Stimulated activated CD4-positive, alpha-beta T cell treated with anti-CD3 and anti-CD28 coated beads, Interleukin-2, amount 100 ng/mL, for 4 hours (primary cell): ENCODE results near the gene NHERF1.

Experiments used
- DNase-seq: peaks from one replicate; pipeline ENCODE4 v3.0.0-alpha.2; 2020; ENCODE audit warnings: low read depth

The NHERF1 gene

DNA sequence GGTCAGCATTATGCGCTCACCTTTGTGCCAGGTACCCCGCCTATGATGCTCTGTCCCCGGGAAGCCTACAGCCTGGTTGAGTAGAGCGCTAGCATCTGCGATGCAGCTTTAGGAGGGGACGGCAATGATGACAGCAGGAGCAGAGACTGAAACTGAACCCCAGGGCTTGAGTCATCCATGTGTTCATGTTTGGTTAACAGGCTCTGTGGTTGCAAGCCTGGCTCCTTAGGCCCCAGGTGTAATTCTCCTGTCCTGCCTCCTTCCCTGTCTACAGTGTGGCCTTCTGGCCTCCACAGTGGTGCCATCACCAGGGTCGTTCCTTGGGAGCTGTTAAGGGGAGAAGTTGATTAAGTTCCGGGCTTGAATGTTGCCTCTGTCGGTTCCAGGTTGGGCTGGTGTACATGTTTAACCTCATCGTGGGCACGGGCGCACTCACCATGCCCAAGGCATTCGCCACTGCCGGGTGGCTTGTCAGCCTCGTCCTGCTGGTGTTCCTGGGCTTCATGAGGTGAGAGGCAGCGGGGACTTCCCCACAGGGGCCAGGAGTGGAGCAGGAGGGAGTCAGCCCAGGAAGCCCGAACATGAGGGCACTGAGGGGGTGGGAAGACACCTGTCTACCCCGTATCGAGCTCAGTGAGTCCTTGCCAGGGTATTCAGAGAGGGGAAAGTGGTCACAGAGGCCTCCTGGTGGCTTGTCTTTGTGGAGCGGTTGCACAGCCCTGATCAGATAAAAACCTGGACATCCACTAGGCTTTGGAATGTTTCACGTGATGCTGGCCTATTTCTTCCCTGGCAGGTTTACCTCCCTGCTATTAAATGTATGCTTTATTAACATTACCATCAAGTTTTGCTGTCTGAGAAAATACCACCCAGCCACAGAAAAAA lies 36.9 kb downstream of the NHERF1 start:
- no peak for DNase-seq

GRCh38 chr17:74785981-74786360 lies 37.5 kb downstream of the NHERF1 start:
- no peak for DNase-seq

GRCh38 chr17:74786431-74787055 lies 38.1 kb downstream of the NHERF1 start:
- no peak for DNase-seq

DNA sequence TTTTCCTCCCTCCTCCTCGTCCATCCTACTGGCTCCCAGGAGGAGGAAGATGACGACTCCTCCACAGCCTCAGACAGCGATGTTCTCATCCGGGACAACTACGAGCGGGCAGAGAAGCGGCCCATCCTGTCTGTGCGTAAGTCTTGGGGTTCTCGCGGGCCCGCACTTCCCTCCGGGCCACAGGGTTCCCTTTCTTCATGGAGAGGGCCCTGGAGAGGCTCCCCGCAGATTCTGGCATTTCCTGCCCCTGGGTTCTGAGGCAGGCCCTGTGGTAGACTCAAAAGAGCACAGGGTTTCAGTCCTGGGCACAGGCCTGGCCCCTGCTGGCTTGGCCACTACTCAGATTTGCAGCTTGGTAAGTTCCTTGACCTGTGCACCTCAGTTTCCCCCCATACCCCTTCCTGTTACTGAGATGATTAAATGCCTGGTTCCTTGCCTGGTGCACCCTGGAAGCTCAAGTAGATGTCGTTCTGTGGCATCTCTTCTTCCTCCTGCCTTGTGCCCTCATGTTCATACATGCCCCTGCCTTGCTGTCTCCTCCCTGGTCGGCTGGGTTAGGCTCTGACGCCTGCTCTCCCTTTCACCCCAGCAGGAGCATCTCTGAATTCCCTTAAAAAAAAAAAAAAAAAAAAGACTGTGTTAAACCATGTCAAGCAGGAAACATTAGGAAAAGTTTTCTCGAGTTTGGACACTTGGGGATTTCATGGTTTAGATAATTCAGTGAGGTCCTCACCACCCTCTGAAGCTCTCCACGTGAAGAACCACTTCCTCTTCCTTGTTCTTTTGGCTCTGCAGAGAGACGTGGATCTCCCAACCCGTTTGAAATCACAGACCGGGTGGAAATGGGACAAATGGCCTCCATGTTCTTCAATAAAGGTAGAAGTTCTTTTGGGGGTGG lies 42.0 kb downstream of the NHERF1 start:
- no peak for DNase-seq

DNA sequence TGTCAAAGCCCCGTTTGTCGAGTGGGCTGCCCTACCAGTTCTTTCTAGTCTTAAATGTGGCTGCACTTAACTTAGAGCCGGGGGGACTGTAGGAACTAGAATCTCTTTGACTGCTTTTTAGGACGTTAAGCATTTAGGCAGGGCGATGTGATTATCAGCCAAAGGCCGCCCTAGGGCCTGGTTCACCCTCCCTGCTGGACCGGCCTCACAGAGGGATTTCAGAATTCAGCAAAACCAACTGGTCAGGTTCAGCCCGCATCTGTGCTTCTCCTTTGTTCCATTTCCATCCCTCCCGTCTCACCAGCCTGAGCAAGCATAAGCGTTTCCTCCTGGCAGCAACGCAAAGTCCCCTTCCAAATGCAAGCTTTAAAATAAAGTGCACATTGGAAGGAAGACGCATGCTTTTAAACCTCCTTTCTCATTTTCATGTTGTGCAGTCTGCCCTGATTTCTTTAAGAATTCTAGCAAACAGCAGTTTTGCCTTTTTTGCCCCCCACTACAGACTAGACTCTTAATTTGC lies 44.2 kb downstream of the NHERF1 start:
- DNase-seq, result no peak

GRCh38 chr17:74795327-74796020 lies 47.0 kb downstream of the NHERF1 start:
- DNase-seq, result no peak

- no peak for DNase-seq
Measured at GRCh38 chr17:74796211-74796610, 47.8 kb downstream of the NHERF1 start.

DNA sequence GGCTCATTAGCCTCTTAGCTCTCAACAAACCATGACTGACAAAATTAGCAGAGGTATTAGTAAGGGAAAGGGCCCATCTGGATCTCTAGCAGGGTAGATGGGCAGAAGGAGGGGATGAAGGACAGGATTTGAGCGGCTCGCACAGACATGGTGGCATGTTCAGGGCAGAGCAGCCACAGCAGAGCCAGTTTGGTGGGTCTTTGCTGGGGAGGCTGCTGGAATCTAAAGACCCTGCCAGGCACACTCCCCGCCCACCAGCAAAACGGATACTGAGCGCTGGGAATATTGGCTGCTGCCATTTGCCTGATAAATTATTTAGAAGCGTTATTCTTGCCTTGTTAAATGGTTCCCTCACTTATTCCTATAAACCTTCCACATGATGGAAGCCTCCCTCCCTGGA lies 48.4 kb downstream of the NHERF1 start:
- no peak for DNase-seq

- no peak for DNase-seq
Measured at GRCh38 chr17:74797824-74798223, 49.4 kb downstream of the NHERF1 start.

DNA sequence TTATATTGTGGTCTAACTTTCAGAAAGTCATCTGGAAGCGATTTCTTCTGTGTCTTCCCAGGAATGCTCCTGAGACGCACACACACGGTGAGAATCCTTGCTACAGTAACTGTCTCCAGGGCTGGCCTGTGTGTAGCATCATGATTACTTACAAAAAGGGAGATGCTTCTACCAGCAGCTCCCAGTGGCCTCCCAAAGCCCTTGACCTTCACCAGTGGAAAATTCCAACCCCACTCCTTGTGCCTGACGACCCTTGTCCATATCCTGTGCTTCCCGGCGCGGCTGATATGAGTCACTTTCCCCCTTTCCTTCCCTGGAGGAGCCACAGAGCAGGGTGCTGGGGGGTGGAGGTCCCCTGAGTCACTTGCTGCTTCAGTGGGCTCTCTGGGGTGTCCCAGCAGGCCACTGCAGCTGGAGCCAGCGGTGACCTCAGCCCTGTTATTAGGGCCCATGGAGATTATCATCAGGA lies 49.8 kb downstream of the NHERF1 start:
- no peak for DNase-seq

DNA sequence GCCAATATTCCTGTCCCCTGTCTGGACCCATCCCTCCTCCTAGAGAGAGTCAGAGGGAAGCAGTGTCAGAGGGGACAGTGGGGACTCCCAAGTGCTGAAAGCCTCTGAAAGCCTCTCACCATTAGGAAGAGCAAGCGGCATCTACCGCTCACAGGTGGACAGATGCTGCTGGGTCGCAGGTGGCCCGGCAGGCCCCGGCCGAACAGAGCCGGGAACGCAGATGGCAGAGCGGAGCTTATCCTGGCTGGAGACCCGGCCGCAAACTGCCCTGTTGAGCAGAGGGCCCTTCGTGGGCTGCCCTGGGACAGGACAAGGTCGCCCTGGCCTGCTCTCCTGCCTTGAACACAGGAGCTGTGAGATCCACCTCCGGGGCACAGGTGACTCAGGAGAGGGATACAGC lies 50.7 kb downstream of the NHERF1 start:
- no peak for DNase-seq

- no peak for DNase-seq
Measured at GRCh38 chr17:74800531-74800930, 52.1 kb downstream of the NHERF1 start.

DNA sequence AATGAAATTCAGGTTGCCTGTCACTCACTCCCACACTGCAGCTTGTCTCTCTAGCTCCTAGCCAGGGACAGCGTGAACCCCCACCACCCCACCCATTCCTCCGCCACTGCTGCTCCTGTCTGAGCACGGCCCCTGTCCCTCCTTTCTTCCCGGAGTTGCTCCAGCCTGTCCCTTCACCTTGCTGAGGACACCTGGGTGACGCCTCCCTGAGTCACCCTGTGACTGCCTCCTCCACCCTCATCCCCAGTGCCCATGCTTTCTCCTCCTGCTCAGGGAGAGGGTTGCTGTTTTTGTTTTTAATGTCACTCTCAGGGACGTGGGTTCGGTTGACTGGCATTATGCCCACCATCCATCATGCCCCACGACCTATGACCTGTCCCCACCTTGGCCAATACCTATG lies 53.5 kb downstream of the NHERF1 start:
- no peak for DNase-seq

DNA sequence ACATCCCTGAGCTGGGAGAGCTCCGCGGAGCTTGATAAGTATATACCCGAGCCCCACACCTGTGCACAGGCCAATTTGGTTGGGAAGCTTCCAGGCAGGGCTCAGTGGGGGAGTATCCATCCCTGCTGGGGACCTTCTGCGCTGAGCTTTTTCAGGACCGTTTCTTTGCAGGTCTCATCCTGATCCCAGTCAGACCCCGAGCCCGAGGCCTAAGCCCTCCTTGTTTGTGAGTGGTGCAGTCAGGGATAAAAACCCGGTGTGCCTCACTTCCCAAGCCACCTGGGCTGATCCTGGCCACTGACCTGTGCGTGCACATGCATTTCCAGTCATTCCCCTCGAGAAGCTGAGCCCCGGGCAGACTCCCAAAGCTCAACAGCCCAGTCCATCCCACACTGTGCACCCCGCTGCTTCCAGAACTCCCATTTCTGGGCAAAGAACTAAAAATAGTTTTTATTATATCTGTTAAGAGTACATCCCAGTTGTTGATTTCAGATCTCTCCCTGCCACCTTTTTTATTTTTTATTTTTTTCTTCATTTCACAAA lies 55.0 kb downstream of the NHERF1 start:
- DNase-seq, result no peak

DNA sequence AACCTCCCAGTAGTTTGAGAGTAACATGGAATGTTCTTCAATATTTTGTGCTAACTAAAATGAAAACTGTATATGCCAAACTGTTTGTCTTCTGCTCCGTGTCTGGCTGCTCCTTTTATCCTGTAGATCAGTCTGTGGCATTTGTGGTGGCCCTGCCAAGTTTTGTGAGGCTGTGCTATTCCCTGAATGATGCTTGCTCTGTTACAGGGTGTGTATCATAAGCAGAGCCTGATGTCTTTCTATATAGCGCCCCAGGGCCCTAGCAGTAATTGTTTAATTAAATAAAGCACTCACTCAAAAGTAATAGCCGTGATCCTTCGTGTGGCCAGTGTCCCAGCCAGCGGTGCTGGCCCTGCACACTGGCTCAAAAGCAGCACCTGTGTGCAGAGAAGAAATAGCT lies 55.5 kb downstream of the NHERF1 start:
- DNase-seq, result no peak

GRCh38 chr17:74804683-74805082 lies 56.3 kb downstream of the NHERF1 start:
- DNase-seq, result no peak

DNA sequence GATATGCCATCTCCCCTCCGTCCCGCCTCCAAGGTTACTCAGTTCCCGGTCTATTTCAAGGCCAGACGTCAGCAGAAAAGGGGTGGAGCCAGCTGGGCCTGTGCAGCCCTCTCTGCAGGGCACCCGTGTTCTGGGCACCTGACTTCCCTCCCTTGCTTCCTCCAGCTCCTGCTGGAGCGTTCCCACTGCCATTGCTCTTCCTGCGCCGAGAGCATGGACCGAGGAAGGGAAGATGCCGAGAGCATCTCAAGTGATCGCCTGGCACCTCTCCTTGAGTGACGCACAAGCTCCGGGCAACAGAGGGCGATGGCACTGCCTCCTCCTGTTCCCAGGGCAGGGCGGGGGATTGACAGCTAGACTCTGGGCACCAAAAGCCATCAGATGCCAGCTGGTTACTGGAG lies 57.2 kb downstream of the NHERF1 start:
- no peak for DNase-seq

DNA sequence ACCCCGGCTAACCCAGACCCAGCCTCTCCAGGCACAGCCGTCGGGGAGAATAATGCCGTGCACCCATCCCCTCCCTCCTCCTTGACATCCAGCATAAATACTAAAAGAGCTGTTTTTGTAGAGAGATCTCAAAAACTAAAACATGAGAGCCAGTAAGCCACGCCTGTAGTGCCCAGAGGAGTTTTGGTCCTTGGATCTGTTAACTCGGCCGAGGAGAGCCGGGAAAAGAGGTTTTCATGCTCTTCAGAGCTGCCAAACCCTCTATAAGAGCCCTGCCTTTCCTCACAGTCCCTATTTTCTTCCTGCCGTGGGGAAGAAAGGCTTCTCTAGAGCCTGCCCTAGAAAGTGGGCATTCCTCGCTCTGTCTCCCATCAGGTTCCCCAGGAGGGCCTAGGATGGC lies 57.9 kb downstream of the NHERF1 start:
- DNase-seq, result no peak

DNA sequence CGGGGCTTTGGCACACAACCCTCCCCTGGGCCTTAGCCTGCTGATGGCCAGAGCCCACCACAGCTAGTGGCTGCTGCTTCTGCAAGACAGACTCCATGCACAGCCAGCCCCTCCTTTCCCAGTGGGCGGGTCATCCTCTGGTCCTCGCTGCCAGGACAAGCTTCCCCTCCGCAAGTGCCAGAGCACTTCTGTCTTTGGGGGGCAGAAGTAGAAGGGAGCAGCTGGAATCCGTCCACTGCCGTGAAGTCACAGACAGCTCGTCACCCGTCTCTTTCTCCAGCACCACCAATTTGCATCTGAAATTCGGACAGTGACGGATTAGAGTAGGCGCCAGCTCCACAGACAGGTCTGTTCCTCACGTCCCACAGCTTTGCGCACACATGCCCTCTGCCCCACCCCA lies 59.0 kb downstream of the NHERF1 start:
- DNase-seq, result no peak

GRCh38 chr17:74807925-74808324 lies 59.5 kb downstream of the NHERF1 start:
- no peak for DNase-seq

- DNase-seq, result no peak
Measured at GRCh38 chr17:74808714-74809430, 60.4 kb downstream of the NHERF1 start.
